Gastrocnemius medialis (tissue), 4 donors: Measurements from ENCODE around the gene HNRNPA3. TPM values are rescaled to one million over a fixed set of nuclear protein-coding genes. Genes with fewer than 3 reads are reported as not detected.
"Not testable (repeated sequence)": the region's sequence is repeated elsewhere in the genome, so short reads cannot be mapped to it uniquely, and the experiment has no call there.

Experiments
- ATAC-seq, 2 donors: fragments of 150-250 bp; one replicate each; pipeline ENCODE4 v1.9.1; 2016
- DNase-seq, 2 donors: peaks; one replicate each; pipeline ENCODE4 v3.0.0-alpha.2; 2019
- H3K27ac ChIP-seq, 4 donors: fragments of 200-600 bp; sonication (generic); 1 replicate in 1 of 4; 2 replicates in 3 of 4; pipeline ENCODE4 v1.5.1; 2016 to 2018; ENCODE audit warnings: mild to moderate bottlenecking in 2 of 4, moderate library complexity in 1 of 4
- H3K27me3 ChIP-seq, 3 donors: fragments of 200-600 bp; sonication (generic) in 2 of 3; 1 replicate in 1 of 3; 2 replicates in 2 of 3; pipeline versions ENCODE4 v1.5.1 to v1.6.0; 2016 to 2019; ENCODE audit warnings: mild to moderate bottlenecking in 1 of 3, moderate library complexity in 1 of 3
- H3K36me3 ChIP-seq, 2 donors: fragments of 200-600 bp; sonication (generic) in 1 of 2; one replicate each; pipeline ENCODE4 v1.5.1; 2017 to 2018
- H3K4me1 ChIP-seq, 2 donors: fragments of 200-600 bp; sonication (generic) in 1 of 2; one replicate each; pipeline ENCODE4 v1.5.1; 2016 to 2017; ENCODE audit warnings: mild to moderate bottlenecking in 2 of 2
- H3K4me3 ChIP-seq, 4 donors: fragments of 200-600 bp; sonication (generic) in 3 of 4; 1 replicate in 1 of 4; 2 replicates in 3 of 4; pipeline ENCODE4 v1.5.1; 2016 to 2019; ENCODE audit warnings: mild to moderate bottlenecking in 2 of 4
- H3K9me3 ChIP-seq, 3 donors: fragments of 200-600 bp; sonication (generic) in 2 of 3; 1 replicate in 1 of 3; 2 replicates in 2 of 3; pipeline ENCODE4 v1.5.1; 2016 to 2019
- CTCF ChIP-seq, 5 experiments: fragments of 450-650 bp in 3 of 5; fragments of 200-600 bp in 2 of 5; sonication (generic) in 2 of 5; IDR thresholded peaks in 4 of 5; conservative IDR thresholded peaks in 1 of 5; 1 replicate in 4 of 5; 2 replicates in 1 of 5; pipeline ENCODE4 v1.5.1; 2016 to 2019; ENCODE audit warnings: antibody characterized with exemption in 5 of 5, mild to moderate bottlenecking in 3 of 5, moderate library complexity in 3 of 5
- POLR2A ChIP-seq, 2 donors: fragments of 450-650 bp; IDR thresholded peaks; one replicate each; pipeline ENCODE4 v1.6.1; 2017; ENCODE audit warnings: antibody characterized with exemption in 2 of 2, mild to moderate bottlenecking in 2 of 2, moderate library complexity in 2 of 2
- in situ Hi-C, 4 donors: fragments of 200-750 bp; cut with MboI; loops; one replicate each; pipeline versions ENCODE4 v1.15.0 to v1.8.0; 2017; ENCODE audit warnings: low sequenced_read_pairs in 4 of 4
- intact Hi-C: fragments of 100-400 bp; cut with DNase I; formaldehyde crosslinking; loops from one replicate; pipeline ENCODE4 v1.15.1; 2023; ENCODE audit warnings: low total_unique reads
- total RNA-seq, 4 donors: library from RNA; depleted of rRNA; stranded (reverse); fragments of >200 nt; gene quantifications; one replicate each; pipeline versions ENCODE4 v1.1.0 to v1.2.3, GENCODE V29; 2016

The HNRNPA3 gene
- total RNA-seq, 4 donors from 2014 or later = 16.1 to 32.2 (median 22.4) TPM

- Histone ChIP-seq H3K27me3 (no peaks in the 10 kb centered on the region), H3K27ac (peak overlapping the region; percentile 82 to 91 (median 85)), H3K9me3 (no peaks in the 10 kb centered on the region), H3K36me3 (no peaks in the 10 kb centered on the region), H3K4me1 (peaks cover 90 to 92% of the 10 kb centered on the region in 2 donors), H3K4me3 (peak overlapping the region in 1 of 4 donors; percentile 6)
- TF ChIP-seq CTCF (IDR thresholded peaks at IDR 0.05 in 4 of 5, conservative IDR thresholded peaks at IDR 0.05 in 1 of 5) (no peak), POLR2A (IDR thresholded peaks at IDR 0.05) (no peak)
- DNase-seq (no peak), ATAC-seq (no peak)
- intact Hi-C loops = no loop called here
- in situ Hi-C loops = no loop called here
These were observed 33.4 kb downstream of the HNRNPA3 start for GRCh38 chr2:177246000-177246399.

- H3K27ac ChIP-seq = peak overlapping the region; percentile 82 to 91 (median 85)
- H3K36me3 ChIP-seq, in situ Hi-C loops, intact Hi-C loops, ATAC-seq, H3K27me3 ChIP-seq, DNase-seq, H3K9me3 ChIP-seq: not testable (repeated sequence)
- peak overlapping the region in 1 of 4 donors; percentile 6 for H3K4me3 ChIP-seq
- H3K4me1 ChIP-seq = peaks cover 90 to 92% of the 10 kb centered on the region in 2 donors
These were observed 34.0 kb downstream of the HNRNPA3 start for GRCh38 chr2:177246523-177247030.

- intact Hi-C loops (no loop called here), in situ Hi-C loops (no loop called here)
- no peaks in the 10 kb centered on the region for H3K27me3 ChIP-seq
- DNase-seq (no peak), ATAC-seq (no peak)
- TF ChIP-seq CTCF (IDR thresholded peaks at IDR 0.05 in 4 of 5, conservative IDR thresholded peaks at IDR 0.05 in 1 of 5) (no peak), POLR2A (IDR thresholded peaks at IDR 0.05) (no peak)
- H3K4me1 ChIP-seq = peaks cover 90 to 93% of the 10 kb centered on the region in 2 donors
- H3K9me3 ChIP-seq = no peaks in the 10 kb centered on the region
- H3K27ac ChIP-seq = peak overlapping the region; percentile 82 to 91 (median 85)
- no peak overlapping the region for H3K4me3 ChIP-seq
- no peaks in the 10 kb centered on the region for H3K36me3 ChIP-seq
These were observed 35.2 kb downstream of the HNRNPA3 start for GRCh38 chr2:177247693-177248262.

DNA sequence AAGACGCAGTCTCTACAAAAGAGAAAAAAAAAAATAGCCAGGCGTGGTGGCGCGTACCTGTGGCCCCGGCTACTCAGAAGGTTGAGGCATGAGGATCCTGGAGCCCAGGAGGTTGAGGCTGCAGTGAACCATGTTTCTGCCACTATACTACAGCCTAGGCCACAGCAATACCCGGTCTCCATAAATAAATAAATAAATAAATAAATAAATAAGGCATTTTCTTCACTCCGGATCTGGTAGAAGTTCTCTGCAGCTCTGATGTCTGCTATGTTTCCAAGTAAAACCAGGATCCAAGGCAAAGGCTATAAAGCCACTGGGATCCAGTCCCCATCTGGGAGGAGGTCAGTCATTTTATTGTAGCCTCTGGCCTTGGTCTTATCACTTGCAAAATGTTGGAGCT is 36.4 kb downstream of the HNRNPA3 start:
- H3K36me3 ChIP-seq = no peaks in the 10 kb centered on the region
- TF ChIP-seq POLR2A (IDR thresholded peaks at IDR 0.05) (no peak), CTCF (IDR thresholded peaks at IDR 0.05 in 4 of 5, conservative IDR thresholded peaks at IDR 0.05 in 1 of 5) (no peak)
- in situ Hi-C loops = no loop called here
- H3K4me3 ChIP-seq = no peak overlapping the region
- H3K4me1 ChIP-seq = peaks cover 93% of the 10 kb centered on the region in 2 donors
- DNase-seq = no peak
- peak overlapping the region; percentile 82 to 91 (median 85) for H3K27ac ChIP-seq
- no peaks in the 10 kb centered on the region for H3K27me3 ChIP-seq
- no peaks in the 10 kb centered on the region for H3K9me3 ChIP-seq
- no peak for ATAC-seq
- intact Hi-C loops = no loop called here

DNA sequence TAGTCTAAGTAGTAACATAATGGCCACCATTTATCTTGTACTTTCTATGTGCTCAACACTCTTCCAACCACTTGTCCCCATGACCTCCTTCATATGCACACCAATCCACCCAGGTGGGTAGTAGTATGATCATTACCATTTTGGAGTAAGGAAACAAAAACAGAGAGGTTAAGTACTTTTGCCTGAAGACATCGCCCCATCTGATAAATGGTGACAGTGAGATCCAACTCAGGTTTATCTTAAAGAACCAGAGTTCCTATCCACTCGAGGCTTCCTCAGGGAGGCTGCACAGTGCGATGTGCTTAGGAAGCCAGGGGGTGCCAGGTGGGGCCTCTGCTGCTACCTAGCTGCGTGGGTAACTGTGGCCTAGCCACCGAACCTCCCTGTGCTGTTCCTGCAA is 37.9 kb downstream of the HNRNPA3 start:
- intact Hi-C loops = no loop called here
- in situ Hi-C loops = no loop called here
- no peak for ATAC-seq
- H3K4me3 ChIP-seq = peak overlapping the region in 1 of 4 donors; percentile 6
- H3K27ac ChIP-seq = peak overlapping the region; percentile 82 to 87 (median 82)
- no peaks in the 10 kb centered on the region for H3K27me3 ChIP-seq
- no peaks in the 10 kb centered on the region for H3K9me3 ChIP-seq
- H3K4me1 ChIP-seq = peaks cover 94 to 100% of the 10 kb centered on the region in 2 donors
- H3K36me3 ChIP-seq = no peaks in the 10 kb centered on the region
- no peak for TF ChIP-seq CTCF (IDR thresholded peaks at IDR 0.05 in 4 of 5, conservative IDR thresholded peaks at IDR 0.05 in 1 of 5)
- no peak for TF ChIP-seq POLR2A (IDR thresholded peaks at IDR 0.05)
- no peak for DNase-seq
